ENCODE measurements around the gene HECTD1.
"Not testable (repeated sequence)": the region's sequence is repeated elsewhere in the genome, so short reads cannot be mapped to it uniquely, and the experiment has no call there.

The HECTD1 gene

DNA sequence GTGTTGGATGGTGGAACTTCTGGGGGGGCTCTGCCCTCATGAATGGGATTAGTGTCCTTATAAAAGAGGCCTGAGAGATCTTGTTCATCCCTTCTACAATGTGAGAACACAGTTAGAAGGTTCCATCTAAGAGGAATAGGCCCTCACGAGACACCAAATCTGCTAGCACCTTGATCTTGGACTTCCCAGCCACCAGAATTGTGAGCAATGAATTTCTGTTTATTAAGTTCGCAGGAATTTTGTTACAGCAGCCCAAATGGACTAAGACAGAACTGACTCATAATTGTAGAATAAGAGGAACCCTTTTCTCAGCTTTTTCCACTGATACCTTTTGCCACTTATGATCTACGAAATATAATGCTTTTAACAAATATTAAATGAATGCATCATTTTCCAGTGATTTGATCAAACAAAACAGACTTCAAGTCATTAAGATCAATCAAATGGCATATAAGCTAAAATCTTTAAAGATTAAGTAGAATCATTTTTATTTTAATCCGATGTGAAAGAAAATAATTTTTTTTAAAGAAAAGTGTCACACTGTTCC, 68.2 kb downstream of the HECTD1 start:
- no peak for DNase-seq

DNA sequence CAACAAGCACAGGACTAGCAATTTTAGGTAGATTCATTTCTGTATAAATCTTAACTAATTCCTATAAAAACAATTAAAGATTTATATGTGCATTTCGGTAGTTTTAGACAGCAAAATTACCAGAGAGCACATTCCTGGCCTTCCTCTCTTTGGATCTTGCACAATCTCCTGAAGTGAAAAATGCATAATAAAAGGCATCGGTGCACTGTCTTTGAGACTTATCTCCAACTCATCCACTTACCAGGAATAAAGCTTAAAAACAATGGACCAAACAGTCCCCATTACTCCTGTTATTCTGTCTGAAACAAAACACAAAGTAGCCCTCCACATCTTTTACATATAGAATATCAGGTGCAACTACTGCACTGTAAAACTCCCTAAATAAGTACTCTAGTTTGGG, 69.3 kb downstream of the HECTD1 start:
- DNase-seq, result no peak

DNA sequence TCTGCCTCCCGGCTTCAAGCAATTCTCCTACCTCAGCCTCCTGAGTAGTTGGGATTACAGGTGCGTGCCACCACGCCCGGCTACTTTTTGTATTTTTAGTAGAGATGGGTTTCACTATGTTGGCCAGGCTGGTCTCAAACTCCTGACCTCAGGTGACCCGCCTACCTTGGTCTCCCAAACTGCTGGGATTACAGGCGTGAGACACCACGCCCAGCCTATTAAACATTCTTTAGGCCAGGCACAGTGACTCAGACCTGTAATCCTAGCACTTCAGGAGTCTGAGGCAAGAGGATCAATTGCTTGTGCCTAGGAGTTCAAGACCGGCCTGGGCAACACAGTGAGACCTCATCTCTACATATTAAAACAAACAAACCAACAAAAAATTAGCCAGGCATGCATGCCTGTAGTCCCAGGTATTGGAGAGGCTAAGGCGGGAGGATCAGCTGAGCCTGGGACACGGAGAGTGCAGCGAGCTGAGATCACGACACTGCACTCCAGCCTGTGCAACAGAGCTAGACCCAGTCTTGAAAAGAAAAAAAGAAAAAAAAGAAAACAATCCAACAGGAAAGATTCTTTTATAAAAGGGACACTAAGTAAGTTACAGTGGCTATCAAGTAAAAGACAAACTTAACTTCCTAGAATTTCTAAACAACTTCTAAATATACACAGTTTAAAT, 70.2 kb downstream of the HECTD1 start:
- no peak for DNase-seq

DNA sequence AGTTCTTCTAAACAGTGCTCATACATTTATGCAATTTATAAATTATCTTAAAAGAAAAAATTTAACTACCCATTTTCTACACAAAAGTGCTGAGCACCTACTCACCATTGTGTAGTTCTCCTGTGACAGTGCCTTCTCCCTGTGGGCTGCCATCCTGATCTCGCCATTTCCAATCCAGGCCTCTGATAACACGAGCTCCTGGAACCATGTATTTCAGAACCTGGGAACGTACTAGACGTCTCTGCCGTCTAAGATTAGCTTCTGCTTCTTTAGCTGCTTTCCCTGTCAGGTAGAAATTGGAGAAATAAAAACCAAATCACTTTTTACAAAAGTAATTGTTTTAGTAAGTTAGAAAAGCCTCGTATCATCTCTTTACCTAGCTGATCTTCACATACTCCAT, 74.5 kb downstream of the HECTD1 start:
- no peak for DNase-seq

DNA sequence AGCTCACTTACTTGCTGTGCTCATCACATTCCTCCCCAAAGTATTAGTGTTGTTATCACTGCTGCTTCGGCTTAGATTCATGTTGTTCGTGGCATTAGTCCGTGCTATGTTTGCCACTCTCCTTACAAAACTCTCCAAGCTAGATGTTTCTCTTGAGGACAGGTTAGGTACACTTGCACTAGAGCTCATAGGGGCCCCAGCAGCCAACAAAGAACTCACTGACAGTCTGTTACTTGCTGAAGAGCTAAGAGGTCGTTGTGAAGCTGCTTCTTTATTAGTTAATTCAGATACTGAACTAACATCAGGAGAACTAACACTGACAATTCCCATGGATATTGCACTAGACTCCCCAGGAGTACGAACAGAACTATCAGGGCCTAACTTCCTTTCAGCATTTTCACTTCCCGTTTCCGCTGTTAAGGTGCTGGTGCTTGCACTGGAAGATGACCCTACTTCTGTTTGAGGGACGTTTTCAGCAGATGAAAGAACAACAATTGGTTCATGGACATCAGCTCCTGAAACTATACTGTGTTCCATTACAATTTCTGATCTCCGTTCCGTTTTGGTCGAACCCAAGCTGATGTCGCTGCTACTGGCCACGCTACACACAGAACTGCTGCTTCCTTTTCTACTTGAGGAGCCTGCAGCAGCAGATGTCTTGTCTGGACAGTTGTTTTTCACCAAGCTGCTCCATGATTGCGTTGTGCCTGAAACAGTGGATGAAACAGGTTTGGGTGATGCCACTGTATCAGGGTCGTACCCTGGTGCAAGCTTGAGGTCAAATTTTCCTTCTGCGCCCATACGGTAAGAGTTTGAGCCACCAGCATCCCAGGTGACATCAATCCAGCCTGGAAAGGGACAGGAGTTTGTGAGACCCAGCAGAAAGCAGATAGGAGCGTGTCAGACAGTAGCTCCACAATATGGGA, 78.7 kb downstream of the HECTD1 start:
- DNase-seq, result no peak

DNA sequence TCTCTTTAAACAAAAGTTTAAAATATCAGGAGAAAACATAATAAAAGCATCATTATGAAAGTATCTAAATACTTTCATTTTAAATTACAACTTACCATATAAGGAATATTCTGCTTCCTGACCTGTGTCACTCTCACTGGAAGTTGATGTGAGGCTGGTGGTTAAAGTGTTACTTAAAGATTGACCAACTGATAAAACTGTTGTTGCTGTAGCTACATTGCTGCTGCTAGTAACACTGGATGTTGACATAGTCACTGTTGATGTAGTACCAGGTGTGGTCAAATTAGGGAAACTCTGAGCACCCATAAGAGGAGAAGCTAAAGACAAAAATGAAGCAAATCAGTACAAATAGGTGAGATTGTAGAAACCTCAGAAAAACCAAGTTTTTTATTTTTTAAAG, 79.9 kb downstream of the HECTD1 start:
- DNase-seq, result no peak

DNA sequence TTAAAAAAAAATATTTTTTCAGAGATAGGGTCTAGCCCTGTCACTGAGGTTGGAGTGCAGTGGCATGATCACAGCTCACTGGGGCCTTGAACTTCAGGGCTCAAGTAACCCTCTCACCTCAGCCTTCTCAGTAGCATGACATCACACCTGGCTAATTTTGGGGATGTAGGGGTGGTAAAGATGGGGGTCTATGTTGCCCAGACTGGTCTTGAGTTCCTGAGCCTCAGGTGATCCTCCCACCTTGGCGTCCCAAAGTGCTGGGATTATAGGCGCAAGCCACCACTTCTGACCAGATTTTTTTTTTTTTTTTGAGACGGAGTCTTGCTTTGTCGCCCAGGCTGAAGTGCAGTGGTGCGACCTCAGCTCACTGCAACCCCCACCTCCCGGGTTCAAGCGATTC, 80.9 kb downstream of the HECTD1 start:
- DNase-seq, result no peak

DNA sequence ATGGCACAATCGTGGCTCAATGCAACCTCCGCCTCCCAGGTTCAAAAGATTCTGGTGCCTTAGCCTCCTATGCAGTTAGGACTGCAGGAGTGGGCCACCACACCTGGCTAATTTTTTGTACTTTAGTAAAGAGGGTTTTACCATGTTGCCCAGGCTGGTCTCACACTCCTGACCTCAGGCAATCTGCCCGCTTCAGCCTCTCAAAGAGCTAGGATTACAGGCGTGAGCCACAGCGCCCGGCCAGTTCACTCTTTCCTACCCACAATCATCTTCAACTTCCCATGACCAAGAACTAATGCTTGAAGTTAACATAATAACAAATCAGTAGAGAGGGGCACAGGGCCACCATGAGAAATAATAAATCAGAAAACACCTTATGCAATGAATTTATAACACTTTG, 82.4 kb downstream of the HECTD1 start:
- DNase-seq, result no peak

DNA sequence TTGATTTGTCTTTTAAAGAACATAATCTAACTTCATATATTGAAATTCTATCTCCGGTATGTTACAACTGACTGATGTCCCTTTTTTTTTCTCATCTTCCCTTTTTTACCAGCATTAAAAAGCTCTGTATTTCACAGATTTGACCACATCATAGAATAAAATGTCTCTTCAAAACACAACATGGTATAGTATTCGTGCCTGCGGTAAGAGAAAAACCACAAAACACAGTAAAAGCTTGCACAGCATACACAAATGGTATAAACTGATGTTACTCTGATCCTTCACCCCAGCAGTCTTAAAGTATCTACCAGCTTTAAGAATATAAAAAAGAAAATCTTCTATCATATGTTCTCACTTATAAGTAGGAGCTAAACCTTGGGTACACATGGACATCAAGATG, 83.4 kb downstream of the HECTD1 start:
- no peak for DNase-seq

DNA sequence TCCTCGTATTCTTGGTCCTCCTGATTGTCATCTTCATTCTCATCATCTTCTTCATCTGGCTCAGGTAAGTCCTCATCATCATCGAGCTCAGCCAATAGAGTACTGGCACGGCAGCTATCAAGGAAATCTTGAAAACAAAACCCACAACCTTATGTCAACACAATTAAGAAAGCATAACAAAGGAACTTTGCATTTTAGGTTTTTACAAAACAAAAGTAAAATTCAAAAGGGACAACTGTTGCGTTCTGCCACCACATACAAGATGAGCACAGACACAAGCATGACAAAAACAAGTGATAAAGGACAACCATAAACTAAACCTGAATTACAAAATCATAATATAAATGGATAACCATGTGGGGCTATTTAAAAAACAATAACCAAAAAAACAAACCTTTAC, 84.7 kb downstream of the HECTD1 start:
- DNase-seq, result no peak

DNA sequence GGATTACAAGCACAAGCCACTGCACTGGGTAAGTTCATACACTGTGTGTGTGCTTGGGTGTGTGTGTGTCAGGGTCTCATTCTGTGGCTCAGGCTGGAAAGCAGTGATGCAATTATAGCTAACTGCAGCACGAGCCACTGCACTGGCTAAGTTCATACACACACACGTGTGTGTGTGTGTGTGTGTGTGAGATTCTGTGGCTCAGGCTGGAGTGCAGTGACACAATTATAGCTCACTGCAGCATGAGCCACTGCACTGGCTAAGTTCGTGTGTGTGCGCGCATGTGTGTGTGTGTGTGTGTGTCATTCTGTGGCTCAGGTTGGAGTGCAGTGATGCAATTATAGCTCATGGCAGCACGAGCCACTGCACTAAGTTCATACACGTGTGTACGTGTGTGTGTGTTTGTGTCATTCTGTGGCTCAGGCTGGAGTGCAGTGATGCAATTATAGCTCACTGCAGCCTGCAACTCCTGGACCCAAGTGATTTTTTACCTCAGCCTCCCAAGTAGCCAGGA, 85.4 kb downstream of the HECTD1 start:
- DNase-seq, result no peak

DNA sequence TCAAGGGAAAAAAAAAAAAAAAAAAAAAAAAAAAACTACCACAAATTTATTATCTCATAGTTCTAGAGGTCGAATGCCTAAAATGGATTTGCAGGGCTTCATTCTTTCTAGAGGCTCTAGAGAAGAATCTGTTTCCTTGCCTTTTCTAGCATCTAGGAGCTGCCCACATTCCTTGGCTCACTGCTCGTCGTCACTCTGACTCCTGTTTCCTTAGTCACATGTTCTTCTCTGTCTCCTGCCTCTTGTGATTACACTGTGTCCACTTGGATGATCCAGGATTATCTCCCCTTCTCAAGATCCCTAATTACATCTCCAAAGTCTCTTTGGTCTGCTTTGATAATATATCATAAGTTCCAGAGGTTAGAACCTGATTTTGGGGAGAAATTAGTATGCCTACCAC, 88.7 kb downstream of the HECTD1 start:
- no peak for DNase-seq

DNA sequence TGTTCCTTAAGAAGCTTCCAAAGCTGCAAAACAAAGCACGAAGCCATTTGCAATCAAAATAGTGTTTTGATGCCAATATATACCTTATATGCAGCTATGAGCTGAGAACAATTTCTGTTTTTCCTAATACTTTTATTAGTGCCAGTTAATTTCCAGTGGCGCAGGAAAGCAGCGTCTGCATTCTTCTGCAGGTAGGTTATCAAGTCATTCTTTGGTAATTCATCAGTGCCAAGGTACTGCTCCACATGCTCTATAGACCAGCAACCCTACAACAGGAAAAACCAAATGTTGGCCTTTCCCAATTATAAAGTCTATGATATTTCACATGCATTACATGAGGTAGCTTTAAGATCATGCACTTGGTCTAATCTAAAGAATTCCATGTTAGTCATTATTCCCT, 93.8 kb downstream of the HECTD1 start:
- DNase-seq, result no peak

DNA sequence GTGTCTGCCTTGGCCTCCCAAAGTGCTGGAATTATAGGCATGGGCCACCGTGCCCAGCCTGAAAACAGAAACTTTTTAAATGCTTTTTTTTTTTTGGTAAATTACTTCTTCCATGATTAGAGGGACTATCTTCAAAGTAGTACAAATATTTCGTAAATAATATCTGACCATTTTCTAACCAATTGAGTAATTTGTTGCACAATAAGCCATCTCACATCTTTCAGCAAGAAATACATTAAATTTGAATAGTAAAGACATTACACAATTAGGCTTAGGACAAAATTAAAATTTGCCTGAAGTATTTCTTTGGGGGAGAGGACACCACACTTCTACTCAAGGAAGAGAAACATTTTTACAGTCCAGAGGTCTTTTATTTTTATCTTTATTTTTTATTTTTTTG, 96.7 kb downstream of the HECTD1 start:
- DNase-seq, result no peak

DNA sequence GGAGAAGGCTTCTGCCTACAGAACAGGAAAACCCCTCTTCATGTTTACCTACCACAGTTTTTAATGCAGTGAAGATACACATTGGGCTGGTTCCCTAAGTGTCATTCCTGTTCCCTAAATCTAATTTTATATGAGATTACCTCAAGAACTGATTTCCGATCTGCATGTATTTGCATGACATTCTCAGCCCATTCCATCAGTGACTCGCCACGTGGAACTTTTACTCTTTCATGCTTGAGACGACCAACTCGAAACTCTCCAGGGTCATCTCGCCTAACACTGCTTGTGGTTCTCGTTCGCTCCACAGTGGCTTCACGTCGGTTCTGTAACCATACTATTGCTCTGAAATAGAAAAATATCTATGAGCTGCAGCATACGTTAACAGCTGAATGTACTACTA, 98.3 kb downstream of the HECTD1 start:
- no peak for DNase-seq

DNA sequence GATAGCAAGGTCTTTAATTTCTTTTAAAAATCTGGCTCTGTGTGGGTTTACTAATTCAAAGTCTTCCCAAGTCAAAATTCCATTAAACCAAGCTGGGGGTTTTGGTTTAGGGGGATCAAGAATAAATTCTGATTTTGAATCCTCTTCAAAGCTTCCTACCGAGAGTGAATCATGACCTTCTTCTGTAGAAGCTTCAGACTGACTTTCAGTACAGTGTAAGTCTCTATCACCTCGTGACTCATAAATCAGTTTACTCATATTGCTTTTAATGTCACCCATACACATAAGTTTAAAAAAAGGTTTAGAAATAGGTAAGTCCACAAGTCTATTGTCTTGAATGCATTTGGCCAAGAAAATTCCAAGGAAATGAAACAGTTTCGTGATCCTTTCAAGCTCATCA, 100.8 kb downstream of the HECTD1 start:
- no peak for DNase-seq

DNA sequence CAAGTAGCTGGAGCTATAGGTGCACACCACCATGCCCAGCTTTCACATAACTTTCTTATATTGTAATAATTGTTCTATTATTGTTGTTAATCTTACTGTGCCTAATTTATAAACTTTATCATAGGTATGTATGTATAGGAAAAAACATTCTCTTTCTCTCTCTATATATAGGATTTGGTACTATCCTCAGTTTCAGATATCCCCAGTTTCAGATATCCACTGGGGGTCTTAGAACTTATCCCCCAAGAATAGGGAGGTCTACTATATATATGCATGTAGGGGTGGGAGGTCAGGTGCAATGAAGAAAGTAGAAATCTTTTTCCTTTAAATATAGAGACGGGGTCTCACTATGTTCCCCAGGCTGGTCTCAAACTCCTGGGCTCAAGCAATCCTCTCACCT, 110.5 kb downstream of the HECTD1 start:
- DNase-seq, result no peak

DNA sequence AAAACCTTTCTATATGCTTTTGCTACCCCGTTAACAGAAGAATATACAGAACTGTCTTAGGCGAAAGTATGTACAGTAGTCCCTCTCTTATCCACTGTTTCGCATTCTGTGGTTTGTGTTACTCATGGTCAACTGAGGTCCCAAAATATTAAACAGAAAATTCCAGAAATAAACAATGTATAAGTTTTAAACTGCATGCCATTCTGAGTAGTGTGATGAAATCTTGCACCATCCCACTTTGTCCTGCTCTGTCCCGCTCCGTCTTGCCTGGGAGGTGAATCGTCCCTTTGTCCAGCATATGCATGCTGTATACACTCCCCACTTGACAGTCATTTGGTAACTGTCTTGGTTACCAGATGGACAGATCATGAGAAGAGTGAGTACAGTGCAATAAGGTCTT, 111.3 kb downstream of the HECTD1 start:
- no peak for DNase-seq

DNA sequence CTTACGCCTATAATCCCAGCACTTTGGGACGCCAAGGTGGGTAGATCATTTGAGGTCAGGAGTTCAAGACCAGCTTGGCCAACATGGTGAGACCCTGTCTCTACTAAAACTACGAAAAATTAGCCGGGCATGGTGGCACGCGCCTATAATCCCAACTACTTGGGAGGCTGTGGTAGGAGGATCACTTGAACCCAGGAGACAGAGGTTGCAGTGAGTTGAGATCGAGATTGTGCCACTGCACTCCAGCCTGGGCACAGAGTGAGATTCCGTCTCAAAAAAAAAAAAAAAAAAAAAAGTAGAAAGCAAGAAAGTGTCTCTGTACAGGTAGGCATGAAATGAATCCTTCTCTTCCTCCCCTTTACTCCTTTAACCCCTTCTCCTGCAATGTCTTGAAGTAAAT, 111.8 kb downstream of the HECTD1 start:
- not testable (repeated sequence) for DNase-seq

DNA sequence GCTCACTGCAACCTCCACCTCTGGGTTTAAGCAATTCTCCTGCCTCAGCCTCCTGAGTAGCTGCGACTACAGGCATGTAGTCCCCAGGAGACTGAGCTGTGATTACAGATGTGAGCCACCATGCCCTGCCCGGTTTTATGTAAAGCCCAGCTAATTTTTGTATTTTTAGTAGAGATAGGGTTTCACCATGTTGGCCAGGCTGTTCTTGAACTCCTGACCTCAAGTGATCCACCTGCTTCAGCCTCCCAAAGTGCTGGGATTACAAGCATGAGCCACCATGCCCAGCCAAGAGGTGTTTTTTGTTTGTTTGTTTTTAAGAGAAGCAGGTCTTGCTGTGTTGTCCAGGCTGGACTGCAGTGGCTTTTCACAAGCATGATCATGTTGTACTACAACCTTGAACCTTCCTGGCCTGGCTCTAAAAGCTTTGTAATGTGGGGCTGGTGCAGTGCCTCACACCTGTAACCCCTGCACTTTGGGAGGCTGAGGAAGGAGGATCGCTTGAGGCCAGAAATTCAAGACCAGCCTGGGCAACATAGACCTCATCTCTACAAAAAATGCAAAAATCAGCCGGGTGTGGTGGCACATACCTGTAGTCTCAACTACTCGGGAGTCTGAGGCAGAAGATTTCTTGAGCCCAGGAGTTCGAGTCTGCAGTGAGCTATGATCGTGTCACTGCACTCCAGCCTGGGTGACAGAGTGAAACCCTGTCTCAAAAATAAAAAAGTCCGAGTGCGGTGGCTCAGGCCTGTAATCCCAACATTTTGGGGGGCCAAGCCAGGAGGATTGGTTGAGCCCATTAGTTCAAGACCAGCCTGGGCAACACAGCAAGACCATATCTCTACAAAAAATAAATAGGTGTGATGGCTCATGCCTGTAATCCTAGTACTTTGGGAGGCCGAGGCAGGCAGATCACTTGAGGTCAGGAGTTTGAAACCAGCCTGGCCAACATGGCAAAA, 113.4 kb downstream of the HECTD1 start:
- not testable (repeated sequence) for DNase-seq

DNA sequence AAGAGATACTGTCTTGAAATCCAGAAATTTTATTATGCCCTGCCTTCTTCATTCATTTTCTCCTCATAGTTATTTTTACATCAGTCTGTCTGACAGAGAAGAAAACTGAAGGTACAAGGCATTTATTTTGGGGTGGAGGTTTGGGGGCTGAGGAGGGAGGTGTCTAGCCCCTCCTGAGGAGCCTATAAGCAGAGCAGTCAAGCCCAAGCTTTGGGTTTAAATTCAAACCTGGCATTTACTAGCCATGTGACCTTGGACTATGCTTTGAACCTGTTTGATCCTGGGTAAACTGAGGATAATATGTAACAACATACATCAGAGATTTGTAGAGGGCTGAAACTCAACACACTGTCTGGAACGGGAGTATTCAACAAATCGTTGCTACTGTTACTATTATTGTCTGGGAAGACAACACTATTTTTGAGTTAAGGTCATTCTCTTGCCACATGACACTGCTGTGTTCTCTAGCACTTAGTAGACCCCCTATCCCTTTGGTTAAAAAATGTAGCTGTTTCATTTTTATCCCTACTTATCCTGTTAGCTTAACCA, 115.4 kb downstream of the HECTD1 start:
- no peak for DNase-seq

All from NCI-H2171 (cell line).